Keratinocyte (primary cell): ENCODE measurements around the gene RSPRY1. TPM values are rescaled to one million over a fixed set of nuclear protein-coding genes. Genes with fewer than 3 reads are reported as not detected.

ENCODE experiments used
- DNase-seq: peaks from one replicate; pipeline ENCODE4 v3.0.0-alpha.2; 2011; ENCODE audit warnings: low read depth, missing footprints, low spot score
- FAIRE-seq: peaks from 2 replicates; lab custom pipeline; 2011; peaks lifted over from hg19 to GRCh38; lab: Jason Lieb, UNC
- H2AFZ ChIP-seq: 2 replicates; pipeline ENCODE4 v1.6.0; 2012; ENCODE audit warnings: low read length, control low read depth, inconsistent platforms; ENCODE audit not compliant: control insufficient read depth
- H3K27ac ChIP-seq: 2 replicates; pipeline ENCODE4 v1.5.1; 2011; ENCODE audit warnings: low read length; ENCODE audit not compliant: control insufficient read depth, insufficient read depth
- H3K27me3 ChIP-seq: 3 replicates; pipeline ENCODE4 v1.6.0; 2011; ENCODE audit warnings: low read length; ENCODE audit not compliant: control insufficient read depth, insufficient read depth; ENCODE audit errors: extremely low read depth
- H3K36me3 ChIP-seq, 2 experiments: 2 replicates in 1 of 2; 3 replicates in 1 of 2; pipeline ENCODE4 v1.5.1; 2011; ENCODE audit warnings: low read length in 2 of 2, mild to moderate bottlenecking in 1 of 2; ENCODE audit not compliant: control insufficient read depth in 2 of 2, insufficient read depth in 2 of 2; ENCODE audit errors: extremely low read depth in 1 of 2
- H3K4me1 ChIP-seq: 3 replicates; pipeline ENCODE4 v1.5.1; 2011; ENCODE audit warnings: low read length; ENCODE audit not compliant: control insufficient read depth, insufficient read depth; ENCODE audit errors: extremely low read depth
- H3K4me2 ChIP-seq: 3 replicates; pipeline ENCODE4 v1.6.0; 2011; ENCODE audit warnings: low read depth, low read length; ENCODE audit not compliant: control insufficient read depth, insufficient read depth; ENCODE audit errors: extremely low read depth
- H3K4me3 ChIP-seq, 3 experiments: fragments of 200-600 bp in 1 of 3; sonication (generic) in 1 of 3; 2 replicates in 2 of 3; 3 replicates in 1 of 3; pipeline ENCODE4 v1.5.1; 2011 to 2016; ENCODE audit warnings: low read length in 3 of 3, mild to moderate bottlenecking in 3 of 3, control low read depth in 2 of 3, inconsistent platforms in 1 of 3, low read depth in 1 of 3, mixed read lengths in 1 of 3, mixed run types in 1 of 3, moderate library complexity in 1 of 3; ENCODE audit not compliant: control insufficient read depth in 2 of 3, insufficient read depth in 2 of 3; ENCODE audit errors: extremely low read depth in 1 of 3
- H3K79me2 ChIP-seq: 2 replicates; pipeline ENCODE4 v1.6.0; 2012; ENCODE audit warnings: low read length; ENCODE audit not compliant: control insufficient read depth, insufficient read depth
- H3K9ac ChIP-seq: 3 replicates; pipeline ENCODE4 v1.6.0; 2011; ENCODE audit warnings: low read length; ENCODE audit not compliant: control insufficient read depth, insufficient read depth; ENCODE audit errors: extremely low read depth
- H3K9me1 ChIP-seq: 3 replicates; pipeline ENCODE4 v1.6.0; 2011; ENCODE audit warnings: low read length; ENCODE audit not compliant: control insufficient read depth, insufficient read depth; ENCODE audit errors: extremely low read depth
- H3K9me3 ChIP-seq: 2 replicates; pipeline ENCODE4 v1.5.1; 2012; ENCODE audit warnings: low read depth, low read length; ENCODE audit not compliant: control insufficient read depth
- H4K20me1 ChIP-seq: 3 replicates; pipeline ENCODE4 v1.6.0; 2011; ENCODE audit warnings: low read length; ENCODE audit not compliant: control insufficient read depth, insufficient read depth; ENCODE audit errors: extremely low read depth
- CTCF ChIP-seq, 3 experiments: IDR thresholded peaks in 1 of 3; conservative IDR thresholded peaks in 1 of 3; optimal IDR thresholded peaks in 1 of 3; 2 replicates in 2 of 3; 3 replicates in 1 of 3; pipeline versions ENCODE3 to v1.5.1; 2011; ENCODE audit warnings: low read length in 3 of 3, mild to moderate bottlenecking in 3 of 3, moderate library complexity in 2 of 3, control low read depth in 1 of 3, inconsistent platforms in 1 of 3; ENCODE audit not compliant: insufficient read depth in 2 of 3; ENCODE audit errors: extremely low read depth in 1 of 3
- EZH2 ChIP-seq: IDR thresholded peaks from one replicate; pipeline ENCODE4 v1.6.1; 2012; ENCODE audit warnings: inconsistent platforms, mild to moderate bottlenecking, low read length, moderate library complexity
- dilution Hi-C: fragments of 300-500 bp; cut with MboI; formaldehyde crosslinking; loops from one replicate; pipeline ENCODE4 v1.7.0; 2020; ENCODE audit warnings: low sequenced_read_pairs; ENCODE audit not compliant: extremely low pct_ligation_motif_present
- polyA plus RNA-seq, 5 experiments: library from polyadenylated mRNA; depleted of rRNA in 3 of 5; stranded (reverse) in 3 of 5; stranded (forward) in 1 of 5; unstranded in 1 of 5; fragments of >200 nt; gene quantifications; 1 replicate in 1 of 5; 2 replicates in 3 of 5; 3 replicates in 1 of 5; pipeline versions ENCODE4 v1.2.1 to v1.2.3, GENCODE V29; 2011 to 2012; ENCODE audit warnings: missing spikeins in 2 of 5, low read depth in 1 of 5, low replicate concordance in 1 of 5

The RSPRY1 gene
- polyA plus RNA-seq, 1 donor (not counting 4 experiments of a cell fraction or from before 2014, with no cell fraction given), result 42.2 TPM

- no peak for TF ChIP-seq EZH2
- dilution Hi-C loops, result no loop called here
These were observed 48.6 kb downstream of the RSPRY1 start for GRCh38 chr16:57234707-57235092.

GRCh38 chr16:57235128-57236021, 49.2 kb downstream of the RSPRY1 start:
- H3K9ac ChIP-seq, result no peak overlapping the region
- DNase-seq, result no peak
- H3K9me3 ChIP-seq, result no peaks in the 10 kb centered on the region
- H3K27ac ChIP-seq, result no peak overlapping the region
- H3K36me3 ChIP-seq, result peaks cover 20 to 60% of the 10 kb centered on the region in 2 experiments
- no peak for FAIRE-seq
- no peak overlapping the region for H2AFZ ChIP-seq
- H3K27me3 ChIP-seq, result no peaks in the 10 kb centered on the region
- no peak overlapping the region for H3K4me2 ChIP-seq
- dilution Hi-C loops, result no loop called here
- peaks cover 2% of the 10 kb centered on the region for H3K9me1 ChIP-seq
- H3K4me1 ChIP-seq, result peaks cover 7% of the 10 kb centered on the region
- no peaks in the 10 kb centered on the region for H4K20me1 ChIP-seq
- no peak overlapping the region for H3K4me3 ChIP-seq
- no peak for TF ChIP-seq CTCF (optimal IDR thresholded peaks at IDR 0.05 in 1 of 3, IDR thresholded peaks at IDR 0.05 in 1 of 3, conservative IDR thresholded peaks at IDR 0.05 in 1 of 3; ENCODE audit: extremely low read depth in 1 of 3, insufficient read depth in 2 of 3, low read length in 3 of 3)
- no peak for TF ChIP-seq EZH2
- no peaks in the 10 kb centered on the region for H3K79me2 ChIP-seq

More at GRCh38 chr16:57234707-57235092, 48.6 kb downstream of the RSPRY1 start:
- Histone ChIP-seq H3K27me3 (no peaks in the 10 kb centered on the region), H4K20me1 (no peaks in the 10 kb centered on the region), H3K79me2 (no peaks in the 10 kb centered on the region), H3K4me2 (no peak overlapping the region), H2AFZ (no peak overlapping the region), H3K9me1 (peaks cover 2% of the 10 kb centered on the region), H3K36me3 (peaks cover 22 to 61% of the 10 kb centered on the region in 2 experiments), H3K27ac (no peak overlapping the region), H3K4me3 (no peak overlapping the region), H3K4me1 (peaks cover 7% of the 10 kb centered on the region), H3K9me3 (no peaks in the 10 kb centered on the region), H3K9ac (no peak overlapping the region)
- FAIRE-seq (no peak), DNase-seq (no peak)
